NB4 (cell line): Measurements from ENCODE around the gene SVOP.
"Not testable (repeated sequence)": the region's sequence is repeated elsewhere in the genome, so short reads cannot be mapped to it uniquely, and the experiment has no call there.

Experiments used
- DNase-seq: peaks from one replicate; pipeline ENCODE4 v3.0.0; 2010; ENCODE audit warnings: low read depth
- H3K4me3 ChIP-seq: one replicate; pipeline ENCODE4 v1.5.1; 2011; ENCODE audit warnings: mild to moderate bottlenecking, low read depth, low read length, moderate library complexity
- CTCF ChIP-seq: IDR thresholded peaks from one replicate; pipeline ENCODE4 v1.5.1; 2012; ENCODE audit warnings: low read depth, low read length
- MYC ChIP-seq: IDR thresholded peaks from 2 replicates; pipeline ENCODE4 v1.6.1; 2011; ENCODE audit warnings: low read depth, low read length
- POLR2A ChIP-seq: IDR thresholded peaks from 2 replicates; pipeline ENCODE4 v1.6.1; 2011; ENCODE audit warnings: mild to moderate bottlenecking; ENCODE audit not compliant: insufficient read length; ENCODE audit errors: extremely low read depth
- TF ChIP-seq, protein P1 (sequence below): IDR thresholded peaks from 2 replicates; pipeline ENCODE4 v1.6.1; 2011; ENCODE audit warnings: low read depth, low read length

The SVOP gene

DNA sequence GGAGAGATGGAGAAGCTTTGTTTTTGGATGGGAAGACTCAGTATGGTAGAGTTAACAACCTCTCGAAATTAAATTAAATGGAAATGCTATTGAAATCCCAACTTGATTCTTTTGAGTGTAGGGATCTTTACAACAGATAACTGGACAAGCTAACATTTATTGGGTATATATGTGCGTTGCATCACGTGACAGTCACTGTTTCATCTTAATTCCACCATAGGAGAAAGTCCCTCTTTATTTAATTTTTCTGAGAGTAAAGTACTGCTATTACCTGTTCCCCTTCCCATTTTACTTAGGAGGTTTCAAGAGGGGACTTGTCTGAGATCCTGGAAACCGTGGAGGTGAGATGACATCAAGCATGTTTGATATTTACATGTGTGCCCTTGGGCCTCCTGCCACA is 152.1 kb downstream of the SVOP start:
- TF ChIP-seq MYC (no peak), POLR2A (no peak), CTCF (no peak)
- TF ChIP-seq, protein P1, sequence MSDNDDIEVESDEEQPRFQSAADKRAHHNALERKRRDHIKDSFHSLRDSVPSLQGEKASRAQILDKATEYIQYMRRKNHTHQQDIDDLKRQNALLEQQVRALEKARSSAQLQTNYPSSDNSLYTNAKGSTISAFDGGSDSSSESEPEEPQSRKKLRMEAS, result no peak
- no peak overlapping the region for H3K4me3 ChIP-seq
- DNase-seq, result no peak

GRCh38 chr12:108866083-108866482 is 154.8 kb downstream of the SVOP start:
- not testable (repeated sequence) for DNase-seq, H3K4me3 ChIP-seq

DNA sequence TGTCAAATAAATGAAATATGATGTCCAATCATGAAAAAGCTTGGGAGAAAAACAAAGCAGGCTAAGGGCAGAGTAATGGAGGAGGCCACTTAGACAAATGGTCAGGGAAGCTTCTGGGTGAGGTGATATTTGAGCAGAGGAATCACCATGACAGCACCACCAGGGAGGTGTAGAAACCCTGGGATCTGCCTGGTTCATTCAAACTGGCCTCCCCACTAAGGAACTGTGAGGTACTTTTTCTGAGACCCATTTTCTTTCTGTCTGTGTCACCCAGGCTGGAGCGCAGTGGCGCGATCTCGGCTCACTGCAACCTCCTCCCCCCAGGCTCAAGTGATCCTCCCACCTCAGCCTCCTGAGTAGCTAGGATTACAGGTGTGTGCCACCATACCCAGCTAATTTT is 155.7 kb downstream of the SVOP start:
- TF ChIP-seq POLR2A (no peak), CTCF (no peak), MYC (no peak)
- TF ChIP-seq, protein P1, result no peak
- no peak for DNase-seq
- H3K4me3 ChIP-seq, result no peak overlapping the region

DNA sequence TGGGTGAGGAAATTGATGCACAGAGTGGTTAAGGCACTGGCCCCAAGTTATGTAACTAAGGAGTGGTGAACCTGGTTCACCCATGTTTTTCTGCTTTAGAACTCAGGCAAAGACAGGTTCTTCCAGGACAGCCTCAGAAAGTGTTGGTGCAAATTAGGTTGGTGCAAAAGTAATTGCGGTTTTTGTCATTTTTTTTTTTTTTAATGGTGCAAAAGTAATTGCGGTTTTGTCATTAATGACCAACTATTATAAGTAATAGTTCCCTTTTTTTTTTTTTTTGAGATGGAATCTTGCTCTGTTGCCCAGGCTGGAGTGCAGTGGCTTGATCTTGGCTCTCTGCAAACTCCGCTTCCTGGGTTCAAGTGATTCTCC is 158.3 kb downstream of the SVOP start:
- TF ChIP-seq POLR2A (no peak), CTCF (no peak), MYC (no peak)
- TF ChIP-seq, protein P1, result no peak

DNA sequence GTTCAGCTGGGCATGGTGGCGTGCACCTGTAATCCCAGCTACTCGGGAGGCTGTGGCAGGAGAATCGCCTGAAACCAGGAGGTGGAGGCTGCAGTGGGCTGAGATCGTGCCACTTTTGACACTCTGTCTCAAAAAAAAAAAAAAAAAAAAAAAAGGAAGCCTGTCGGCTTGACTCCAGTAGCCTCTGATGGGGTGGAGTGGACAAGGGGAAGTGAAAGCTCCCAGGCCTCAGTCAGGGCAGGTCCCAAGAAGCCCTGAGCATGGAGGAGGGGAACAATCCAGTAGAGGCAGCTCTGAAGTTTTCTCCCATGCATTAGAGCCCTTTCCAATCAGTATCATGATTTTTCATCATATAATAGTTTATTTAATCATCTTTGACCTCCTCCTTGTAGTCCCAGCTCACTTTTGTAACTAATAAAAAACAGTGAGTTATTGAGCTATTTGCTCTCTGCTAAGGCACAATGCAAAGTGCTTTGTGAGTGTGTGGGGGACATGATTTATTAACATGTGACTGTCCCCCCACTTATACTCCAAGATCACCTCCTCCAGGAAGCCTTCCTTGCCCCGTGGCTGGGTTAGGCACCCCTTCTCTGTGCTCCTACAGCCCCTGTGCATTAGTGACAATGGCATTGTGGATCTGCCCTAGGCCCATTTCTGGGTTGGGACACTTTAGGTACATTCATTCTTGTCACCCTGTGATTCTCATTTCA is 158.8 kb downstream of the SVOP start:
- DNase-seq, result peak; percentile 90
- TF ChIP-seq POLR2A, result no peak
- TF ChIP-seq, protein P1, result no peak
- no peak; the same call in 1 of the 2 replicates for TF ChIP-seq MYC
- no peak for TF ChIP-seq CTCF
- H3K4me3 ChIP-seq, result no peak overlapping the region

More for the DNA sequence above, 158.3 kb downstream of the SVOP start:
- no peak overlapping the region for H3K4me3 ChIP-seq
- DNase-seq, result no peak

DNA sequence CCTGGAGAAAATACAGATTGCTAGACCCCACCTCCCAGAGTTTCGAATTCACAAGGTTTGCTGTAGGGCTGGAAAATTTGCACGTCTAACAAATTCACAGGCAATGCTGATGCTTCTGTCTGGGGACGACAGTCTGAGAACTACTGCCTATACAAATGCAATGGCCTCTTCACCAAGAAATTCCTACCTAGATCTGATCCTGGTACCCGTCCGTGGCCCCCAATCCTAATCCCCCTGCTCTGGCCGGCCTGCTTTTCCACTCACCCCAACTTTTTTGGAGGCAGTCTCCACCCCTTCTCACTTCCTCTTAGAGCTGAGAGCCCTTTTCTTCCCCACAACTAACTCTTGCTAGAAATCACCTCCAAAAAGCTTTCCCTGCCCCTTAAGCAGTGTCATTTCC is 160.4 kb downstream of the SVOP start:
- TF ChIP-seq, protein P1, result no peak
- TF ChIP-seq CTCF (no peak), MYC (no peak), POLR2A (no peak)
- no peak overlapping the region for H3K4me3 ChIP-seq
- DNase-seq, result no peak
